ENCODE measurements around the gene GPR152. TPM values are rescaled to one million over a fixed set of nuclear protein-coding genes. Genes with fewer than 3 reads are reported as not detected.

Gene GPR152
- total RNA-seq, result not detected in 2 replicates

GRCh38 chr11:67452141-67452952, at the start of gene GPR152:
Gene GPR152 (minus strand): TSS chr11:67452729. CDS start chr11:67452724, 5 bp downstream.

GRCh38 chr11:67482827-67483798, 30.6 kb upstream of the GPR152 start, which contains the start of gene AIP:
Gene AIP (plus strand): TSS chr11:67483026. CDS start chr11:67483159, 133 bp downstream.

GRCh38 chr11:67468759-67469507, 16.4 kb upstream of the GPR152 start, which contains the start of gene TMEM134:
Gene TMEM134 (minus strand): TSS chr11:67469251. CDS start chr11:67469192, 59 bp downstream.

GRCh38 chr11:67455054-67455453, 2.5 kb upstream of the GPR152 start, which contains the start of gene CABP4:
Gene CABP4 (plus strand): TSS chr11:67455354. CDS start chr11:67455424, 70 bp downstream.

GRCh38 chr11:67437082-67437808, 15.3 kb downstream of the GPR152 start, which contains the start of gene PTPRCAP:
Gene PTPRCAP (minus strand): TSS chr11:67437682. CDS start chr11:67437619, 63 bp downstream.

GRCh38 chr11:67428052-67429001, 24.2 kb downstream of the GPR152 start, which contains the start of gene RPS6KB2:
Gene RPS6KB2 (plus strand): TSS chr11:67428494. CDS start chr11:67428546, 52 bp downstream.

GRCh38 chr11:67415501-67416304, 36.8 kb downstream of the GPR152 start, which contains the start of gene CARNS1:
Gene CARNS1 (plus strand): TSS chr11:67415678. CDS start chr11:67416200, 522 bp downstream.

GRCh38 chr11:67401495-67402191, 50.9 kb downstream of the GPR152 start, which contains the start of gene PPP1CA:
Gene PPP1CA (minus strand): TSS chr11:67401858. CDS start chr11:67401782, 76 bp downstream.

Other genes starting within 250 kb of the GPR152 start
- gene GRK2, start 186.3 kb downstream of the GPR152 start, total RNA-seq, result 46.2 and 48.2 TPM in 2 replicates
- gene ANKRD13D, start 163.4 kb downstream of the GPR152 start, total RNA-seq, result 36.8 and 36.9 TPM in 2 replicates
- gene SSH3, start 149.2 kb downstream of the GPR152 start, total RNA-seq, result 10.0 and 14.1 TPM in 2 replicates
- 25.3 and 26.1 TPM in 2 replicates for gene POLD4, start 99.2 kb downstream of the GPR152 start, total RNA-seq
- 1.9 and 2.7 TPM in 2 replicates for gene CLCF1, start 79.1 kb downstream of the GPR152 start, total RNA-seq
- gene RAD9A, start 60.7 kb downstream of the GPR152 start, total RNA-seq, result 2.6 and 6.7 TPM in 2 replicates
- gene PPP1CA, start 50.9 kb downstream of the GPR152 start, total RNA-seq, result 195 and 241 TPM in 2 replicates
- gene TBC1D10C, start 48.6 kb downstream of the GPR152 start, total RNA-seq, result under 0.01 and 0.16 TPM in 2 replicates
- under 0.01 and 0.19 TPM in 2 replicates for gene CARNS1, start 37.1 kb downstream of the GPR152 start, total RNA-seq
- gene RPS6KB2, start 24.2 kb downstream of the GPR152 start, total RNA-seq, result 27.4 and 29.8 TPM in 2 replicates
- 0.49 and 1.1 TPM in 2 replicates for gene PTPRCAP, start 15.0 kb downstream of the GPR152 start, total RNA-seq
- 168 and 215 TPM in 2 replicates for gene CORO1B, start 9.3 kb downstream of the GPR152 start, total RNA-seq
- gene CABP4, start 2.6 kb upstream of the GPR152 start, total RNA-seq, result 2.9 and 3.1 TPM in 2 replicates
- gene TMEM134, start 16.5 kb upstream of the GPR152 start, total RNA-seq, result 18.5 and 42.5 TPM in 2 replicates
- 96.8 and 108 TPM in 2 replicates for gene AIP, start 30.3 kb upstream of the GPR152 start, total RNA-seq
- gene PITPNM1, start 52.6 kb upstream of the GPR152 start, total RNA-seq, result 5.0 and 8.2 TPM in 2 replicates
- 19.2 and 22.7 TPM in 2 replicates for gene CDK2AP2, start 55.4 kb upstream of the GPR152 start, total RNA-seq
- not detected in 2 replicates for gene CABP2, start 70.7 kb upstream of the GPR152 start, total RNA-seq
- 693 and 847 TPM in 2 replicates for gene GSTP1, start 131.1 kb upstream of the GPR152 start, total RNA-seq
- 170 and 189 TPM in 2 replicates for gene NDUFV1, start 154.2 kb upstream of the GPR152 start, total RNA-seq
- 2.8 and 12.0 TPM in 2 replicates for gene NUDT8, start 177.2 kb upstream of the GPR152 start, total RNA-seq
- gene TBX10, start 187.0 kb upstream of the GPR152 start, total RNA-seq, result not detected in 2 replicates
- not detected in 2 replicates for gene ACY3, start 198.0 kb upstream of the GPR152 start, total RNA-seq
- gene ALDH3B2, start 221.9 kb upstream of the GPR152 start, total RNA-seq, result not detected in 2 replicates